Gastrocnemius medialis (tissue), 4 donors: ENCODE data around the gene MEX3B.

Experiments
- POLR2A ChIP-seq, 2 donors: fragments of 450-650 bp; IDR thresholded peaks; one replicate each; pipeline ENCODE4 v1.6.1; 2017; ENCODE audit warnings: antibody characterized with exemption in 2 of 2, mild to moderate bottlenecking in 2 of 2, moderate library complexity in 2 of 2
- TF ChIP-seq, protein P1 (sequence below), 5 experiments: fragments of 450-650 bp in 3 of 5; fragments of 200-600 bp in 2 of 5; sonication (generic) in 2 of 5; IDR thresholded peaks in 4 of 5; conservative IDR thresholded peaks in 1 of 5; 1 replicate in 4 of 5; 2 replicates in 1 of 5; pipeline ENCODE4 v1.5.1; 2016 to 2019; ENCODE audit warnings: antibody characterized with exemption in 5 of 5, mild to moderate bottlenecking in 3 of 5, moderate library complexity in 3 of 5

- TF ChIP-seq, protein P1, sequence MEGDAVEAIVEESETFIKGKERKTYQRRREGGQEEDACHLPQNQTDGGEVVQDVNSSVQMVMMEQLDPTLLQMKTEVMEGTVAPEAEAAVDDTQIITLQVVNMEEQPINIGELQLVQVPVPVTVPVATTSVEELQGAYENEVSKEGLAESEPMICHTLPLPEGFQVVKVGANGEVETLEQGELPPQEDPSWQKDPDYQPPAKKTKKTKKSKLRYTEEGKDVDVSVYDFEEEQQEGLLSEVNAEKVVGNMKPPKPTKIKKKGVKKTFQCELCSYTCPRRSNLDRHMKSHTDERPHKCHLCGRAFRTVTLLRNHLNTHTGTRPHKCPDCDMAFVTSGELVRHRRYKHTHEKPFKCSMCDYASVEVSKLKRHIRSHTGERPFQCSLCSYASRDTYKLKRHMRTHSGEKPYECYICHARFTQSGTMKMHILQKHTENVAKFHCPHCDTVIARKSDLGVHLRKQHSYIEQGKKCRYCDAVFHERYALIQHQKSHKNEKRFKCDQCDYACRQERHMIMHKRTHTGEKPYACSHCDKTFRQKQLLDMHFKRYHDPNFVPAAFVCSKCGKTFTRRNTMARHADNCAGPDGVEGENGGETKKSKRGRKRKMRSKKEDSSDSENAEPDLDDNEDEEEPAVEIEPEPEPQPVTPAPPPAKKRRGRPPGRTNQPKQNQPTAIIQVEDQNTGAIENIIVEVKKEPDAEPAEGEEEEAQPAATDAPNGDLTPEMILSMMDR (IDR thresholded peaks at IDR 0.05 in 4 of 5, conservative IDR thresholded peaks at IDR 0.05 in 1 of 5), result no peak
- TF ChIP-seq POLR2A (IDR thresholded peaks at IDR 0.05), result no peak
Observed at GRCh38 chr15:82014989-82015388, 30.8 kb downstream of the MEX3B start.
